OCI-LY3 (cell line): ENCODE results near the gene UBE4A.

Source experiments
- CTCF ChIP-seq: fragments of 200-600, 300-600 bp; sonication (generic); IDR thresholded peaks from 2 replicates; pipeline ENCODE4 v1.5.1; 2014; ENCODE audit warnings: antibody characterized with exemption, low read length, low read depth
- EZH2phosphoT487 ChIP-seq: fragments of 200-600 bp; shearing (Covaris generic); IDR thresholded peaks from 2 replicates; pipeline ENCODE4 v1.6.1; 2018; ENCODE audit warnings: antibody characterized with exemption, mixed run types, low read depth

GRCh38 chr11:118397448-118397847 lies 38.0 kb downstream of the UBE4A start:
- TF ChIP-seq CTCF: no peak
- no peak for TF ChIP-seq EZH2phosphoT487
